ENCODE results near the gene BTBD3. TPM values are rescaled to one million over a fixed set of nuclear protein-coding genes. Genes with fewer than 3 reads are reported as not detected.

Gene BTBD3
- total RNA-seq, 2 donors from 2014 or later, result 81.7 to 115 TPM

- Mint-ChIP-seq H3K27ac (no peak overlapping the region), H3K27me3 (ENCODE audit: insufficient read depth) (peaks cover 2% of the 10 kb centered on the region), H3K4me1 (no peaks in the 10 kb centered on the region), H3K4me3 (no peak overlapping the region), H3K9me3 (peaks cover 12% of the 10 kb centered on the region), H3K36me3 (ENCODE audit: low read depth) (no peaks in the 10 kb centered on the region)
- Histone ChIP-seq H3K9me3 (ENCODE audit: control insufficient read depth, low read length) (peaks cover 7% of the 10 kb centered on the region), H3K27me3 (ENCODE audit: control insufficient read depth, insufficient read depth, low read length, poor library complexity, severe bottlenecking) (no peaks in the 10 kb centered on the region), H3K36me3 (ENCODE audit: control insufficient read depth, insufficient read depth, low read length) (no peaks in the 10 kb centered on the region), H3K4me1 (ENCODE audit: control insufficient read depth, insufficient read depth, low read length) (no peaks in the 10 kb centered on the region), H3K9ac (ENCODE audit: extremely low read depth, low read length, poor library complexity, severe bottlenecking) (no peak overlapping the region), H3K27ac (ENCODE audit: low read depth, low read length) (no peak overlapping the region), H3K4me3 (ENCODE audit: low read length) (no peak overlapping the region)
- DNase-seq, result no peak
- TF ChIP-seq CTCF (conservative IDR thresholded peaks at IDR 0.05), result no peak
- 97 to 100% methylated on average over 2 to 3 of the region's 3 CpGs for WGBS, 2 experiments (ENCODE audit: insufficient coverage in 1 of 2, insufficient read length in 1 of 2)
These were observed 34.0 kb downstream of the BTBD3 start for GRCh38 chr20:11951696-11952095.

- H3K27me3 Mint-ChIP-seq (ENCODE audit: insufficient read depth), result peaks cover 4% of the 10 kb centered on the region
- H3K4me1 ChIP-seq (ENCODE audit: control insufficient read depth, insufficient read depth, low read length), result no peaks in the 10 kb centered on the region
- 93 to 94% methylated on average over 3 to 4 of the region's 4 CpGs for WGBS, 2 experiments (ENCODE audit: insufficient coverage in 1 of 2, insufficient read length in 1 of 2)
- no peak overlapping the region for H3K27ac Mint-ChIP-seq
- H3K9me3 Mint-ChIP-seq, result peaks cover 12% of the 10 kb centered on the region
- peaks cover 7% of the 10 kb centered on the region for H3K9me3 ChIP-seq (ENCODE audit: control insufficient read depth, low read length)
- no peak overlapping the region for H3K4me3 Mint-ChIP-seq
- no peaks in the 10 kb centered on the region for H3K4me1 Mint-ChIP-seq
- H3K27ac ChIP-seq (ENCODE audit: low read depth, low read length), result no peak overlapping the region
- no peak overlapping the region for H3K9ac ChIP-seq (ENCODE audit: extremely low read depth, low read length, poor library complexity, severe bottlenecking)
- DNase-seq, result no peak
- no peak for TF ChIP-seq CTCF (conservative IDR thresholded peaks at IDR 0.05)
- H3K36me3 ChIP-seq (ENCODE audit: control insufficient read depth, insufficient read depth, low read length), result no peaks in the 10 kb centered on the region
- H3K4me3 ChIP-seq (ENCODE audit: low read length), result no peak overlapping the region
- no peaks in the 10 kb centered on the region for H3K36me3 Mint-ChIP-seq (ENCODE audit: low read depth)
- H3K27me3 ChIP-seq (ENCODE audit: control insufficient read depth, insufficient read depth, low read length, poor library complexity, severe bottlenecking), result no peaks in the 10 kb centered on the region
These were observed 34.9 kb downstream of the BTBD3 start for GRCh38 chr20:11952639-11953038.

GRCh38 chr20:11957911-11958310 is 40.2 kb downstream of the BTBD3 start:
- H3K27ac Mint-ChIP-seq, result no peak overlapping the region
- TF ChIP-seq CTCF (conservative IDR thresholded peaks at IDR 0.05), result no peak
- H3K36me3 ChIP-seq (ENCODE audit: control insufficient read depth, insufficient read depth, low read length), result no peaks in the 10 kb centered on the region
- H3K27me3 ChIP-seq (ENCODE audit: control insufficient read depth, insufficient read depth, low read length, poor library complexity, severe bottlenecking), result no peaks in the 10 kb centered on the region
- no peaks in the 10 kb centered on the region for H3K4me1 ChIP-seq (ENCODE audit: control insufficient read depth, insufficient read depth, low read length)
- H3K4me3 Mint-ChIP-seq, result no peak overlapping the region
- H3K36me3 Mint-ChIP-seq (ENCODE audit: low read depth), result no peaks in the 10 kb centered on the region
- H3K4me1 Mint-ChIP-seq, result peaks cover 2% of the 10 kb centered on the region
- H3K4me3 ChIP-seq (ENCODE audit: low read length), result no peak overlapping the region
- H3K9me3 Mint-ChIP-seq, result peaks cover 12% of the 10 kb centered on the region
- H3K9me3 ChIP-seq (ENCODE audit: control insufficient read depth, low read length), result peaks cover 7% of the 10 kb centered on the region
- no peak overlapping the region for H3K9ac ChIP-seq (ENCODE audit: extremely low read depth, low read length, poor library complexity, severe bottlenecking)
- no peak for DNase-seq
- no peak overlapping the region for H3K27ac ChIP-seq (ENCODE audit: low read depth, low read length)
- peaks cover 26% of the 10 kb centered on the region for H3K27me3 Mint-ChIP-seq (ENCODE audit: insufficient read depth)
